ENCODE measurements around the gene BRICD5. TPM values are rescaled to one million over a fixed set of nuclear protein-coding genes. Genes with fewer than 3 reads are reported as not detected.

The BRICD5 gene
- total and polyA plus RNA-seq, 2 of the 4 experiments (the other 2 are of a cell fraction) = 0.18 to 0.94 TPM

- Histone ChIP-seq H3K4me2 (ENCODE audit: low read depth, low read length) (no peak overlapping the region), H3K79me1 (ENCODE audit: low read depth in 1 of 2, low read length in 2 of 2) (no peaks in the 10 kb centered on the region), H3K18ac (ENCODE audit: low read depth, low read length) (no peak overlapping the region), H2AK5ac (ENCODE audit: low read depth, low read length) (0 out of 2 replicates have a peak overlapping the region, but pooled peaks have one; percentile 39), H3K14ac (replicated peaks; ENCODE audit: low read depth, low read length) (no peak overlapping the region), H4K91ac (ENCODE audit: insufficient read depth, low read depth, low read length) (no peak overlapping the region), H3K23ac (ENCODE audit: low read depth, low read length) (no peak overlapping the region), H2AK9ac (replicated peaks; ENCODE audit: low read depth, low read length, poor library complexity) (no peak overlapping the region), H4K20me1 (ENCODE audit: insufficient read depth, low read length) (peaks cover 7% of the 10 kb centered on the region; the same call in 1 of the 2 replicates), H2BK5ac (ENCODE audit: low read depth, low read length, poor library complexity, severe bottlenecking) (no peak overlapping the region), H3K9me1 (ENCODE audit: insufficient read depth, low read length) (peaks cover 3% of the 10 kb centered on the region; the same call in 1 of the 2 replicates), H4K5ac (ENCODE audit: low read depth, low read length) (no peak overlapping the region), H3K9ac (ENCODE audit: low read depth, low read length) (no peak overlapping the region), H3K4me3 (ENCODE audit: insufficient read depth, low read depth, low read length) (no peak overlapping the region), H2AFZ (replicated peaks; ENCODE audit: low read length, poor library complexity) (no peak overlapping the region), H3K56ac (ENCODE audit: extremely low read depth, insufficient read depth, low read length) (no peak overlapping the region), H2BK15ac (ENCODE audit: low read depth, low read length) (no peak overlapping the region), H3K27ac (ENCODE audit: insufficient read depth, low read length) (no peak overlapping the region), H3K4ac (ENCODE audit: low read depth, low read length) (no peak overlapping the region), H2BK120ac (ENCODE audit: low read depth, low read length) (no peak overlapping the region), H4K8ac (ENCODE audit: low read depth in 2 of 2, low read length in 2 of 2) (no peak overlapping the region), H3K9me3 (ENCODE audit: control insufficient read depth, insufficient read depth, low read length) (no peaks in the 10 kb centered on the region), H3K36me3 (ENCODE audit: control insufficient read depth, insufficient read depth, low read length) (no peaks in the 10 kb centered on the region), H3K27me3 (ENCODE audit: control insufficient read depth, insufficient read depth, low read length) (no peaks in the 10 kb centered on the region; the same call in 1 of the 2 replicates), H3K4me1 (ENCODE audit: control insufficient read depth, insufficient read depth, low read length) (no peaks in the 10 kb centered on the region), H2BK20ac (ENCODE audit: low read depth, low read length) (no peak overlapping the region)
- dilution Hi-C loops (cut with HindIII; ENCODE audit: low sequenced_read_pairs, unreplicated experiment) (no loop called here), in situ Hi-C loops (cut with MboI; ENCODE audit: low sequenced_read_pairs) (no loop called here), intact Hi-C loops (cut with micrococcal nuclease) (no loop called here)
- POLR2A ChIA-PET (ENCODE audit: unreplicated experiment) = no interaction called here
- CTCF ChIA-PET = no interaction called here
- DNase-seq (no peak), ATAC-seq (ENCODE audit: low read depth) (no peak)
- WGBS, 2 experiments (ENCODE audit: extremely low coverage in 2 of 2, insufficient read length in 1 of 2) = 100% methylated on average over 6 of the region's 19 CpGs; no CpG with 5 or more reads in 1 of the 2 experiments
- TF ChIP-seq, protein P1, sequence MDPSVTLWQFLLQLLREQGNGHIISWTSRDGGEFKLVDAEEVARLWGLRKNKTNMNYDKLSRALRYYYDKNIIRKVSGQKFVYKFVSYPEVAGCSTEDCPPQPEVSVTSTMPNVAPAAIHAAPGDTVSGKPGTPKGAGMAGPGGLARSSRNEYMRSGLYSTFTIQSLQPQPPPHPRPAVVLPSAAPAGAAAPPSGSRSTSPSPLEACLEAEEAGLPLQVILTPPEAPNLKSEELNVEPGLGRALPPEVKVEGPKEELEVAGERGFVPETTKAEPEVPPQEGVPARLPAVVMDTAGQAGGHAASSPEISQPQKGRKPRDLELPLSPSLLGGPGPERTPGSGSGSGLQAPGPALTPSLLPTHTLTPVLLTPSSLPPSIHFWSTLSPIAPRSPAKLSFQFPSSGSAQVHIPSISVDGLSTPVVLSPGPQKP (IDR thresholded peaks at IDR 0.05; ENCODE audit: borderline replicate concordance, low read depth, low read length) = no peak
- no peak for TF ChIP-seq BHLHE40 (IDR thresholded peaks at IDR 0.05; ENCODE audit: low read depth, low read length)
- TF ChIP-seq CHD1 (IDR thresholded peaks at IDR 0.05; ENCODE audit: low read depth, low read length) = no peak
- TF ChIP-seq CEBPB (IDR thresholded peaks at IDR 0.05; ENCODE audit: low read depth, low read length) = no peak
- no peak for TF ChIP-seq MAFK (IDR thresholded peaks at IDR 0.05; ENCODE audit: low read depth, low read length)
- TF ChIP-seq, protein P2, sequence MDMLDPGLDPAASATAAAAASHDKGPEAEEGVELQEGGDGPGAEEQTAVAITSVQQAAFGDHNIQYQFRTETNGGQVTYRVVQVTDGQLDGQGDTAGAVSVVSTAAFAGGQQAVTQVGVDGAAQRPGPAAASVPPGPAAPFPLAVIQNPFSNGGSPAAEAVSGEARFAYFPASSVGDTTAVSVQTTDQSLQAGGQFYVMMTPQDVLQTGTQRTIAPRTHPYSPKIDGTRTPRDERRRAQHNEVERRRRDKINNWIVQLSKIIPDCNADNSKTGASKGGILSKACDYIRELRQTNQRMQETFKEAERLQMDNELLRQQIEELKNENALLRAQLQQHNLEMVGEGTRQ (IDR thresholded peaks at IDR 0.05; ENCODE audit: low read depth, low read length) = no peak
- no peak for TF ChIP-seq MAZ (IDR thresholded peaks at IDR 0.05; ENCODE audit: borderline replicate concordance, low read depth, low read length)
- TF ChIP-seq RAD21 (IDR thresholded peaks at IDR 0.05; ENCODE audit: low read length) = no peak
- TF ChIP-seq, protein P3, sequence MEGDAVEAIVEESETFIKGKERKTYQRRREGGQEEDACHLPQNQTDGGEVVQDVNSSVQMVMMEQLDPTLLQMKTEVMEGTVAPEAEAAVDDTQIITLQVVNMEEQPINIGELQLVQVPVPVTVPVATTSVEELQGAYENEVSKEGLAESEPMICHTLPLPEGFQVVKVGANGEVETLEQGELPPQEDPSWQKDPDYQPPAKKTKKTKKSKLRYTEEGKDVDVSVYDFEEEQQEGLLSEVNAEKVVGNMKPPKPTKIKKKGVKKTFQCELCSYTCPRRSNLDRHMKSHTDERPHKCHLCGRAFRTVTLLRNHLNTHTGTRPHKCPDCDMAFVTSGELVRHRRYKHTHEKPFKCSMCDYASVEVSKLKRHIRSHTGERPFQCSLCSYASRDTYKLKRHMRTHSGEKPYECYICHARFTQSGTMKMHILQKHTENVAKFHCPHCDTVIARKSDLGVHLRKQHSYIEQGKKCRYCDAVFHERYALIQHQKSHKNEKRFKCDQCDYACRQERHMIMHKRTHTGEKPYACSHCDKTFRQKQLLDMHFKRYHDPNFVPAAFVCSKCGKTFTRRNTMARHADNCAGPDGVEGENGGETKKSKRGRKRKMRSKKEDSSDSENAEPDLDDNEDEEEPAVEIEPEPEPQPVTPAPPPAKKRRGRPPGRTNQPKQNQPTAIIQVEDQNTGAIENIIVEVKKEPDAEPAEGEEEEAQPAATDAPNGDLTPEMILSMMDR (conservative IDR thresholded peaks at IDR 0.05; ENCODE audit: low read depth, low read length) = no peak
- no peak for TF ChIP-seq RFX5 (IDR thresholded peaks at IDR 0.05; ENCODE audit: low read depth, low read length)
- TF ChIP-seq NFE2L2 (IDR thresholded peaks at IDR 0.05; ENCODE audit: low read depth, low read length) = no peak
- TF ChIP-seq MXI1 (IDR thresholded peaks at IDR 0.05; ENCODE audit: borderline replicate concordance, low read depth, low read length) = no peak
- no peak for TF ChIP-seq SMC3 (IDR thresholded peaks at IDR 0.05; ENCODE audit: low read depth, low read length)
- TF ChIP-seq RCOR1 (IDR thresholded peaks at IDR 0.05; ENCODE audit: insufficient replicate concordance, low read length) = no peak
- no peak for TF ChIP-seq FOS (IDR thresholded peaks at IDR 0.05; ENCODE audit: low read depth, low read length)
- no peak for TF ChIP-seq POLR2A (IDR thresholded peaks at IDR 0.05; ENCODE audit: low read depth, low read length)
- no TSS peak for BruUV-seq (replicated peaks)
These were observed 26.3 kb downstream of the BRICD5 start for GRCh38 chr16:2184346-2184745.

All from IMR-90 (cell line).